AG09309 (cell line): ENCODE data around the gene TSHZ2.

ENCODE experiments used
- DNase-seq: peaks from one replicate; pipeline ENCODE4 v3.0.0-alpha.2; 2010; ENCODE audit warnings: low read depth
- H3K4me3 ChIP-seq: 2 replicates; pipeline ENCODE4 v1.5.1; 2011; ENCODE audit warnings: mild to moderate bottlenecking, low read depth, low read length, moderate library complexity; ENCODE audit not compliant: control insufficient read depth
- CTCF ChIP-seq: IDR thresholded peaks from 2 replicates; pipeline ENCODE4 v1.5.1; 2011; ENCODE audit warnings: mild to moderate bottlenecking, low read depth, low read length, inconsistent platforms; ENCODE audit not compliant: insufficient read depth, control insufficient read depth; ENCODE audit errors: missing control alignments

Gene TSHZ2

DNA sequence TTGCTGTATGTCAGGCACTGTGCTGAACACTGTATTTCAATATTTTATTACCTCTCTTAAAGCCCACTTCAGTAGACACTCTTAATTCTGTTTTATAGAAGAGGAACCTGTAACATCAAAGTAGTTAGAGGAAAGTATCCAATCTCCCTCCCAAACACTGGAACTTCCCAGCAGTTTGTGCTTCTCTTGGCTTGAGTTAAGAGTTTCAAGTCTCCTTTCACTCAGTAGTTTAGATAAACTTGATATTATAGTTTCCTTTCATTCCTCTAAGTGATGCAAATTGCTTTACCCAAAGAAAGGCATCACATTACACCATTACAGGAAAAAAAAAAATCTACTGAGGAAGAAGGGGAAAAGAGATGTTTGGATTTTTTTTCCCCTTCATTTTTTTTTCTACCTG, 164.3 kb downstream of the TSHZ2 start:
- H3K4me3 ChIP-seq: no peak overlapping the region
- TF ChIP-seq CTCF: no peak
- DNase-seq: no peak

GRCh38 chr20:53138454-53139262, 166.5 kb downstream of the TSHZ2 start:
- no peak for TF ChIP-seq CTCF
- H3K4me3 ChIP-seq: no peak overlapping the region
- no peak for DNase-seq

DNA sequence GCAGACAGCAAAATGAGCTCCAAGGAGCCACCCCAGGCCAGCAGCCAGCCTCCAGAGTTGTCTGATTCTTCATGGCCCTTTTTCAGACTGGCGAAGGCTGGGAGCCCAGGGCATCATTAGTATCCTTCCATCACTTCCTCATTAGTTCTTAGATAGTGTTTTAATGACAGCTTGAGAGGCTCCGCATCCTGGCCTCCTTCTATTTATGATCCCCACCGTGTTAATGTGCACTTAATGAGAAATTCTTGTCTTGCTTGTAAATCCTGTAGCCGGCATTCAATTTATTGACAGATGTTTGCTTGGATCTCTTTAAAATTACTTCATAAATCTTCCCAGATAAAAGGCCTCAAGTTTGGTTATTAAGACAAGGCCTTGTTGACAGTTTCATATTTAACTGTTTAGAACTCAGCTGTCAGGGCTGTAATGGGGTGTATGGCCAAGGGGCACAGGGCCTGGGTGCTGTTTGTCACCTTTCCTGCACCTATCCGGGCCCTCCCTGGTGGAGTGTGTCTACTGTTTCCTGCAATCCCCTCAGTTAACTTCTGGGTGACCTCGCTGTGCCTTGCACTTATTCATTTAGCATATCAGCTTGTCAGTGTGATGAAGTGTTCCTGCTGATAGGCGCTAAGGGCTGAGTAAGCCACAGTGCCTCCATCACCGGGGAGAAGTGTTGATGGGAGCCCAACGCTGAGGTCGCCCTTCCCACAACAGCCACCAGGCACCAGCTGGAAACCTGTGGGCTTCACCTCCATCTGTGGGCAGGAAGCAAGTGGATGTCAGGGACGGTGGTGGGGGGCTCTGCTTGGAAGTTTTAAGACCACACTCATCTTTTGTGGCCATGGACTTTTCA, 169.3 kb downstream of the TSHZ2 start:
- no peak for DNase-seq
- no peak for TF ChIP-seq CTCF
- no peak overlapping the region for H3K4me3 ChIP-seq

- TF ChIP-seq CTCF: no peak
- no peak overlapping the region for H3K4me3 ChIP-seq
- DNase-seq: no peak
These were observed 170.3 kb downstream of the TSHZ2 start for GRCh38 chr20:53142225-53143127.

GRCh38 chr20:53146201-53146891, 174.2 kb downstream of the TSHZ2 start:
- no peak for TF ChIP-seq CTCF
- no peak overlapping the region for H3K4me3 ChIP-seq
- DNase-seq: no peak
